Loucy (cell line): ENCODE results near the gene FBXO30.

ENCODE experiments used
- H2AFZ ChIP-seq: fragments of 200-600 bp; sonication (generic); 2 replicates; pipeline ENCODE4 v1.6.0; 2016; ENCODE audit warnings: antibody characterized with exemption, mild to moderate bottlenecking, low read length, moderate library complexity
- H3F3A ChIP-seq: fragments of 200-600 bp; 2 replicates; pipeline ENCODE4 v1.6.0; 2016; ENCODE audit warnings: antibody characterized with exemption, low read depth, mild to moderate bottlenecking
- H3K27me3 ChIP-seq: fragments of 200-600 bp; sonication (generic); 2 replicates; pipeline ENCODE4 v1.6.1; 2014; ENCODE audit warnings: low read length, mild to moderate bottlenecking; ENCODE audit not compliant: insufficient read depth, poor library complexity, severe bottlenecking
- H3K36me3 ChIP-seq: fragments of 200-600 bp; sonication (generic); 2 replicates; pipeline ENCODE4 v1.6.1; 2016; ENCODE audit warnings: low read length; ENCODE audit not compliant: insufficient read depth
- H3K4me1 ChIP-seq: fragments of 200-600 bp; sonication (generic); 2 replicates; pipeline ENCODE4 v1.5.1; 2014; ENCODE audit warnings: low read length, mild to moderate bottlenecking; ENCODE audit not compliant: insufficient read depth, poor library complexity, severe bottlenecking
- H3K4me2 ChIP-seq: fragments of 200-600 bp; sonication (generic); 2 replicates; pipeline ENCODE4 v1.6.0; 2014; ENCODE audit warnings: antibody characterized with exemption, low read length, low read depth, mild to moderate bottlenecking; ENCODE audit not compliant: poor library complexity, severe bottlenecking
- H3K4me3 ChIP-seq: fragments of 200-600 bp; sonication (generic); 2 replicates; pipeline ENCODE4 v1.5.1; 2014; ENCODE audit warnings: low read length, mild to moderate bottlenecking, mixed read lengths; ENCODE audit not compliant: poor library complexity, severe bottlenecking
- H3K79me2 ChIP-seq: fragments of 200-600 bp; sonication (generic); 2 replicates; pipeline ENCODE4 v1.6.1; 2014; ENCODE audit warnings: low read length; ENCODE audit not compliant: insufficient read depth
- H3K9ac ChIP-seq: fragments of 200-600 bp; sonication (generic); 2 replicates; pipeline ENCODE4 v1.6.0; 2014; ENCODE audit warnings: mild to moderate bottlenecking, low read depth, low read length, moderate library complexity; ENCODE audit not compliant: poor library complexity, severe bottlenecking
- H3K9me2 ChIP-seq: fragments of 200-600 bp; sonication (generic); replicated peaks from 2 replicates; pipeline ENCODE4 v1.6.1; 2016; ENCODE audit warnings: low read depth, low read length, mixed read lengths
- H3K9me3 ChIP-seq: fragments of 200-600 bp; sonication (generic); 2 replicates; pipeline ENCODE4 v1.6.1; 2014; ENCODE audit warnings: mild to moderate bottlenecking, antibody characterized with exemption, low read length, low read depth; ENCODE audit not compliant: insufficient read depth
- H4K20me1 ChIP-seq: fragments of 200-600 bp; sonication (generic); 2 replicates; pipeline ENCODE4 v1.6.0; 2014; ENCODE audit warnings: antibody characterized with exemption, low read length, mild to moderate bottlenecking; ENCODE audit not compliant: insufficient read depth, poor library complexity, severe bottlenecking
- CTCF ChIP-seq: fragments of 200-600 bp; sonication (generic); conservative IDR thresholded peaks from 2 replicates; pipeline ENCODE4 v1.5.1; 2014; ENCODE audit warnings: mild to moderate bottlenecking, antibody characterized with exemption, low read length
- EZH2phosphoT487 ChIP-seq: fragments of 200-600 bp; IDR thresholded peaks from 2 replicates; pipeline ENCODE4 v1.6.1; 2018; ENCODE audit warnings: antibody characterized with exemption, mild to moderate bottlenecking, moderate library complexity, borderline replicate concordance

The FBXO30 gene

DNA sequence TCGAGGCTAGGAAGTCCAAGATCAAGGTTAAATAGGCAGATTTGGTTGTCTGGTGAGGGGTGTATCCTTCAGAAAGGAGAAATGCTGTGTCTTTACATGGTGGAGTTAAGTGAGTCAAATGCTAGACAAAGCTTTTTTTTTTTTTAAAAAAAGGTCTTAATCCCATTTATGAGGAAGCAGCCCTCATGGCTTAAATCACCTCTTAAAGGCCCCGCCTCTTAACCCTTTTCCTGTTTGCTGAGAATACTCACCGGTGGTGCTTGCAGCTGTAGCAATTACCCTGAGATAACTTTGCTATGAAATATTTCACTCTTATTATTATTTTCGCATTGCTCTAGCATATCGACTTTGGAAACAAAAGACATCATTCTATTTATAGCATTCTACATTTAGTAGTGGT lies 30.8 kb downstream of the FBXO30 start:
- Histone ChIP-seq H3K9me3 (no peaks in the 10 kb centered on the region), H3K27me3 (no peaks in the 10 kb centered on the region), H3K4me2 (peak overlapping the region; percentile 31), H3K4me3 (no peak overlapping the region), H3K36me3 (no peaks in the 10 kb centered on the region), H3K9me2 (no peaks in the 10 kb centered on the region), H3K4me1 (peaks cover 16% of the 10 kb centered on the region), H3F3A (no peaks in the 10 kb centered on the region), H3K79me2 (no peaks in the 10 kb centered on the region), H3K9ac (no peak overlapping the region), H4K20me1 (no peaks in the 10 kb centered on the region), H2AFZ (peak overlapping the region; percentile 72; the same call in 1 of the 2 replicates)
- no peak for TF ChIP-seq CTCF
- no peak for TF ChIP-seq EZH2phosphoT487

DNA sequence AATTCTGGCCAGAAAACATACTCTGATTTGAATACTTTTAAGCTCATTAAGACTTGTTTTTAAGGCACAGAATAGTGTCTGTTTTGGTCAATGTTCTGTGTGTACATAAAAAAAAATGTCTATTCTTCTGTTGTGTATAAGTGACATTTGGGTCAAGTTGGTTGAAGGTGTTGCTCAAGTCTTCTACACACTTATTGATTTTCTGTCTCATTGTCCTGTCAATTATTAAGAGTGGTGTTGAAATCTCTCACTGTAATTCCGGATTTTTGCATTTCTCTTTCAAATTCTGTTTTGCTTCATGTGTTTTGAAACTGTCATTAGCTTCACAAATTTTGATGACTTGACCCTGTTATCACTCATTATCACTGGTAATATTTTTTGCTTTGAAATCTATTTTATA lies 41.7 kb downstream of the FBXO30 start:
- H3K9ac ChIP-seq, result no peak overlapping the region
- H3K79me2 ChIP-seq, result no peaks in the 10 kb centered on the region
- H3K27me3 ChIP-seq, result no peaks in the 10 kb centered on the region
- TF ChIP-seq EZH2phosphoT487 (no peak), CTCF (no peak)
- no peaks in the 10 kb centered on the region for H3K9me2 ChIP-seq
- H2AFZ ChIP-seq, result no peak overlapping the region
- no peaks in the 10 kb centered on the region for H4K20me1 ChIP-seq
- no peaks in the 10 kb centered on the region for H3K36me3 ChIP-seq
- H3F3A ChIP-seq, result no peaks in the 10 kb centered on the region
- no peaks in the 10 kb centered on the region for H3K4me1 ChIP-seq
- no peak overlapping the region for H3K4me2 ChIP-seq
- H3K9me3 ChIP-seq, result no peaks in the 10 kb centered on the region
- no peak overlapping the region for H3K4me3 ChIP-seq

- no peak overlapping the region for H3K9ac ChIP-seq
- no peak overlapping the region for H3K4me2 ChIP-seq
- H3K9me2 ChIP-seq, result no peaks in the 10 kb centered on the region
- no peaks in the 10 kb centered on the region for H3K36me3 ChIP-seq
- H3K4me3 ChIP-seq, result no peak overlapping the region
- no peaks in the 10 kb centered on the region for H3K27me3 ChIP-seq
- no peaks in the 10 kb centered on the region for H3K4me1 ChIP-seq
- H4K20me1 ChIP-seq, result no peaks in the 10 kb centered on the region
- no peaks in the 10 kb centered on the region for H3F3A ChIP-seq
- TF ChIP-seq CTCF, result no peak
- no peak for TF ChIP-seq EZH2phosphoT487
- no peak overlapping the region for H2AFZ ChIP-seq
- no peaks in the 10 kb centered on the region for H3K79me2 ChIP-seq
- H3K9me3 ChIP-seq, result no peaks in the 10 kb centered on the region
Measured at GRCh38 chr6:145765449-145765848, 49.1 kb downstream of the FBXO30 start.
